Skeletal muscle cell (primary cell): ENCODE measurements around the gene CAMSAP2.

Experiments used
- DNase-seq: peaks from one replicate; pipeline ENCODE4 v3.0.0-alpha.2; 2010; ENCODE audit warnings: low read depth
- H3K4me3 ChIP-seq: 2 replicates; pipeline ENCODE4 v1.5.1; 2011; ENCODE audit warnings: low read depth, mild to moderate bottlenecking, control low read depth, low read length, moderate library complexity

CAMSAP2 gene

DNA sequence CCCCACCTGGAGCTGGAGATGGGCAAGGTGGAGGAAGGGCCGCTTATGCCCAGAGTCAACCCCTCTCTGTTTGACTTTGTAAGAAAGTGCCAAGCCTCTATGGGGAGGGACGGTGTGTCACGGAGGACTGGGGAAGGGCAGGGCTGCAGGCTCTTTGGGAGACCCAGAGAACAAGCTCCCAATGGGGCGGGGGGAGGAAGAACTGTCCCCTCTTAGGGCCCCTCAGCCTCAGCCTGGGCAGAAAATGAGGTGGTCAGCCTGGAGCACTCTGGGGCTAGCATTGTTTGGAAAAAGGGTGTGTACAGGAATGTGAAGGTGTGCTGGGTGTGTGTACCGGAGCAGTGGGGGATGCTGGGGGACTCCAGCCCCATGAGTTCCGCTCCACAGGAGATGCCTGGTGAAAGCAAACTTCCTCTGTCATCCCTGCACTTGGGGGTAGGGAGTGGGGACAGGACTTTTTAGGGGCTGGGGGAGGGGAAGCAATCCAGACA lies 154.8 kb downstream of the CAMSAP2 start:
- no peak overlapping the region for H3K4me3 ChIP-seq

DNA sequence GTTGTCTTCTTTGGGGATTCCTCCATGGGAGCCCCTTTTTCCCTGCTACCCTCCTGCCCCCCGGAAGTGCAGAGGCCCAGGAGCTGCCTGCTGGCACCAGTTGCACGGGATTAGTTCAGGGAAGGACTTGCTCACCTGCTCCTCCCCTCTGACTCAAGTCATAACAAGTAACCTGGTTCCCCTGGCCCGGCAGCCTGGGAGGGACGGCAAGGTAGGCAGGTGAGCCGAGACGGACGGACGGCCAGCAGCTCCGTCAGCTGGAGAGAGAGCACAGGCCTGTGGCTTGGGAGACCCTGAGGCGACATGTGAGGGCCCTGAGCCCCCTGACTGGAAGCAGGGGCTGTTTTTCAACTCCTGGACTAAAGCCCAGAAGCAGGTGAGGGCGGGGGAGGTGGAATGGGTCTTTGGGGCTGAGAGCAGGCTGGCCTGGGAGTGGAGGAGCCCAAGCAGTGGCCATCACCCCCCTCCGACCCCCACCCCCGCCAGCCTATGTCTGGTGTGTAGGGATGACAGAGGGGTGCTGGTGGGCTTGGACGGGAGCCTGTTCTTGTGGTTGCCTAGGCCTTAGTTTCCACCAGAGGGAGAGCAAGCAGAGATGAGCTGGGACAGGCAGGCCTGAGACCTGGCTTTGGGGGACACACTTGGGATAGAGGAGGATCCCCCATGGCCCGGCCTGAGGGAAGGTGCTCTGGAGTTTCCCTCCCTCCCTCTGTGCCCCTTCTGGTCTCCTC lies 156.2 kb downstream of the CAMSAP2 start, which contains the start of gene INAVA:
INAVA (plus strand) TSS at position 189 of the 731 bp plus-strand sequence. CDS start 3,501 bp downstream, outside the sequence.
- no peak within 1 kb of the TSS for H3K4me3 ChIP-seq
- DNase-seq: no peak

More for the DNA sequence above, 154.8 kb downstream of the CAMSAP2 start:
- no peak for DNase-seq

DNA sequence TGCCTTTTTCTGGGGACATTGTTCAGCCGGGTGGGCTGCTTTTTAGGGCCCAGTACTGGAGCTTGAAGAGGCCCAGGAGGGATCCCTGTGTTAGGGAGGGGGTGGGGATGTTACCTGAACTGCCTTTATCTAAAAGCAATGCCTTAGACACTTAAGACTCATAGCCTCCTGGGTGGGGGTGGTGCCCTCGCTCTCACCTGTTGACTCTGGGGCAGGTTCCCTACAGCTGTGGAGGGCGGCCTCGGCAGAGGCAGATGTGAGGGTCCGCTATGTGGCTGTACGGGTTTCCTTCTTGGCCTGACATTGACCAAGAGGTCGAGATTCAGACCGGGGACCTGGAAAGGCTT lies 156.7 kb downstream of the CAMSAP2 start:
- no peak for DNase-seq
- no peak overlapping the region for H3K4me3 ChIP-seq

DNA sequence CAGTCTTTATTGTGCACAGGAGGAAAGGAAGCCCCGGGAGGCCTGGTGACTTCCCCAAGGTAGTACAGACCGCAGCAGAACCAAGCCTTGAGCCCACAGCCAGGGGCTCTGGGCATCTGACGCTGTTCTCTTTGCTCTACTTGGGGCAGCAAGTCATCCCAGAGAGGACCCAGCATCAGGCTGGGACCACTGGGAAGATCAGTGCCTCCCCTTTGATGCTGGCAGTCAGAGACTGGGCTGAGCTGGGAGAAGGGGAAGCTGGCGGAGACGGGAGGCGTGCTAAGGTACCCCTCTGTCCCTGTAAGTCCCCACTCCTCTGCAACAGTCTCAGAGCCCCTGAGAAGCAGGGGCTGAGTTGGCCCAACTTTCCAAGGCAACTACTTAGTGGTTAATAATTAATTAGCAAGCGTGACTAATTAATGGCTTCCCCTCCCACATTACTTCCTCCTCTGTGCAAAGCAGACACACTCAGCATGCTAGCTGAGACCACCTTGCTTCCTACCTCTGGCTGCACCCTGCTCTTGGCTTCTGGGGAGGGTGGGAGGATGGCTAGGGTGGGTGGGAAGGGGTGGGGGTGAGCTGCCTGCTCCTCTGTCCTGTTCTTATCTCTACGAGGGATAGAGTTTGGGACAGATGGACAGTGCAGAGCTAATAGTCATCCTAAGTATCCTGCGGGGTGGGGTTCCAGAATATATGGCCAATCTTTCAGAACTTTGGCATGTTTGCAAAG lies 157.3 kb downstream of the CAMSAP2 start:
- DNase-seq: no peak
- H3K4me3 ChIP-seq: no peak overlapping the region

DNA sequence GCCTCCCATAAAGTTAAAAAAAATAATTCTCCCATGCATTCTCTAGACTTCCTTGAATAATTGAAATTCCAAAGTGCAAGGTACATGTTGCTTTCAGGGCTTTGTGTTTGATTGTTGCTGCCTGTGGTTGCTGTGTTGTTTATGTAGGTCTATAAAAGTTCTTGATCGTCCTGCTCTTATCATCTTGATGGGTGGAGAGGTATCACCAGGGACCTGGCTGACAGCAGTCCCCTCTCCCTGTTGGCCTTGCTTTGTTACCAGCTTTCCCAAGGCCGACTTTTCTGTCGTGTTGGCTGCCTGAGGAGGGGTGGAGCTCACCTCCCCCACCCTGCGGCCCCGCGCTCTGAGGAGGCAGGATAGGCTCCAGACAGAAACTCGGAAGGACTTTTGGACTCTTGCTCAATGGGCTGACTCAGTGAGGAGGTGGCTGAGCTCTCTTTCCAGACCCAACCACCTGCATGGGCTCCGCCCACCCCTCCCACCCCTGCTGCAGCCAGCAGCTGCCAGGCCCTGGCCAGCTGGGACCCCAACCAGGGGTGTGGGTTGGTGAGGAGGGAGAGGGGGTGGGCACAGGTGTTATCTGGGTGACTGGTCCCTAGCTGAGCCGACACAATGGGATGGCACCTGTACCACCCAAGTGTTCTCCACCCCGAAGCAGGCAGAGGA lies 158.0 kb downstream of the CAMSAP2 start:
- DNase-seq: no peak
- no peak overlapping the region for H3K4me3 ChIP-seq

DNA sequence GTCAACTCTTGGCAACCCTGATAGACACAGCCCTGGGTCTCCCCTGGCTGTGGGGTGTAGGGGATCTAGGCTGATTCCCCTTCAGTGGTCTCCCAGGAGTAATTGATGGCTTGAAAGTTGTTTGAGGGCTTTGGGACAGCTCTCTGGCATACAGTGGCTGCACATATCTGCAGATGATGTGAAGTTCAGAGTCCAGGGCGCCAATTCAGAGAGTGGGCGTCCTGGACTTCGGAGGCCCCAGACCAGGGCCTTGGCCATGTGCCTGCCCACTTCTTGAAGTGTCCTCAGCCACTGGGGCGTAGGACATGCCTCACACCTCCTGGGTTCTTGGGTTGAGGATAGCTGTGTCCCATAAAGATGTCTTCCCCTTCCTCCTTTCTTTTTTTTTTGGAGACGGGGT lies 158.6 kb downstream of the CAMSAP2 start:
- DNase-seq: no peak
- H3K4me3 ChIP-seq: no peak overlapping the region

DNA sequence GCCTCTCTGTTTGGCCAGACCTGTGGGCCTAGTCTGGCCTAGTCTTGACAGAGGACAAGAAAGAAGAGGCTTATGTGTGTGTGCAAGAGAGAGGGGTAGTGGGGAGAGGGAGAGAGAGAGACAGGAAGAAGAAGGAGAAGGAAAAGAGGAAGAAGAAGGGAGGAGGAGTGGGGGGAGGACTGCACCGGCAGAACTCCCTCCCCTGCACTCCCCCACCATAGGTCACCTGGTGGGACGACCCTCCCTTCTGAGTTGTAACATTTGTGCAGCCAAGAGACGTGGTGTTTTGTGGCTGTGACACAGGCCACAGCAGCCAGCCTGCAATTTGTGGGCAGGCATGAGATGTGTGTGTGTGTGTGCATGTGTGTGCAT lies 160.3 kb downstream of the CAMSAP2 start:
- no peak for DNase-seq
- H3K4me3 ChIP-seq: no peak overlapping the region

DNA sequence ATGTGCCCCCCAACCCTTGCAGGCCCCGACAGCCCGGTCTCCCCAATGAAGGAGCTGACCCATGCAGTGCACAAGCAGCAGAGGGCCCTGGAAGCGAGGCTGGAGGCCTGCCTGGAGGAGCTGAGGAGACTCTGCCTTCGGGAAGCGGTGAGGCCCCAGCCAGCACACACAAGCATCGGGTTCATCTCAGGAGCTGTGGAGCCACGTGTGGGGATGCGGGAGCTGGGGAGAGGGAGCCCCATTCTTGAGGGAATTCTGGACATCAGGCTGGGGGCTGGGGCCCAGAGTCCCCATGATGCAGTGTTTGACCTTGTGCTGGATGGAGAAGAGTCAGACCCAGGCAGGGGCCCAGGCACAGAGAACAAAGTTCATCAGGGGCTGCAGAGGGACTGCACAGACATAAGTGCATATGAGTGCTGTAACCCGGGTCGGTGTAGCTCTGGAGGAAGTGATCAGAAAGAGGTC lies 160.8 kb downstream of the CAMSAP2 start:
- no peak overlapping the region for H3K4me3 ChIP-seq
- DNase-seq: no peak

DNA sequence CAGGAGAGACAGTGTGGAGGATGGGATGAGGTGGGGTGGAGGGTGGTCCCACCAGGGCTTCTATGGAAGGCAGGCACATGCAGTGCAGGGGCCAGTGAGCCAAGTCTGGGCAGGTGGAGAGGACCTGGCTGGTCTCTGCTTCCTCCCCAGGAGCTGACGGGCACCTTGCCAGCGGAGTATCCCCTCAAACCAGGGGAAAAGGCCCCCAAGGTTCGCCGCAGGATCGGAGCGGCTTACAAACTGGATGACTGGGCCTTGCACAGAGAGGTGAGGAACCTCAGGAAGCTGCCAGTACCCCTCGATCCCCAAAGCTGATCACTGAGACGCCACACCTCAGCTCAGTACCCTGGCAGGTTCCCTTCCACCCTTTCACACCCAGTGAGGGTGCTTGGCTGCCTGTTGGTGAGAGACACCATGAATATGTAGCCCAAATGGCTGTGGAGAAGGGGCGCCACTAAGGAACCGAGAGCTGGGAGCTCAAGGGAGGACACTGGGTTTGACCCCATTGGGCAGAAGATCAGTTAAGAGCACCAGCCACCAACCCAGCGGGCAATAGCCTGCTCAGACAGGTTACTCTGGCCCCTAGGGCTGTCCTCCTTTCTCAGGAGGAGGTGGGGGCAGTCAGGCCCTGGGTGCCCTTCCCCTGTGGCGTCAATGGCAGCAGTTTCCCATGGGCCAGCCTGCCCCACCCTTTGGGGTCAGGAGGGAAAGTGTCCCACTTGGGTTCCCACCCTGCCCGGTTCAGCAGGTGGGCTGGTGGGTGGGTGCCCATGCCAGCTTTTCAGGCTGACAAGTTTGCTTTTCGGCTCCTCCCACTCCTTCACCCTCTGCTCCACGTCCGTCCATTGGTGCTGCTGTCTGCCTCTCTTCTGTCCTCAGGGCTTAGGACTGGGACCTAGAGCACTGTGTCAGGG lies 161.5 kb downstream of the CAMSAP2 start:
- DNase-seq: no peak

DNA sequence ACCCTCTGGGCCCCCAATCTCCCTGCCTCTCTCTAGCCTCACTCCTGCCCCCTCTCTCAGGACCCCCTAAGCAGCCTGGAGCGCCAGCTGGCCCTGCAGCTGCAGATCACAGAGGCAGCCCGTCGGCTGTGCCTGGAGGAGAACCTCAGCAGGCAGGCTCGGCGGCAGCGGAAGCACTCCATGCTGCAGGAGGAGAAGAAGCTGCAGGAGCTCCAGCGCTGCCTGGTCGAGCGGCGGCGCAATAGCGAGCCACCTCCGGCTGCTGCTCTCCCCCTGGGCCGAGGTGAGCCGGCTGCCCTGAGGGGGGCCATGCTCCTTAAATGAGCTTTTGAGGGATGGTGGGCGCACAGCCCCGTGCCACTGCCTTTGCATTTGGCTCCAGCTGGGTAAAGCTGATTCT lies 162.2 kb downstream of the CAMSAP2 start:
- no peak overlapping the region for H3K4me3 ChIP-seq
- DNase-seq: no peak

More for the DNA sequence above, 161.5 kb downstream of the CAMSAP2 start:
- H3K4me3 ChIP-seq: no peak overlapping the region

DNA sequence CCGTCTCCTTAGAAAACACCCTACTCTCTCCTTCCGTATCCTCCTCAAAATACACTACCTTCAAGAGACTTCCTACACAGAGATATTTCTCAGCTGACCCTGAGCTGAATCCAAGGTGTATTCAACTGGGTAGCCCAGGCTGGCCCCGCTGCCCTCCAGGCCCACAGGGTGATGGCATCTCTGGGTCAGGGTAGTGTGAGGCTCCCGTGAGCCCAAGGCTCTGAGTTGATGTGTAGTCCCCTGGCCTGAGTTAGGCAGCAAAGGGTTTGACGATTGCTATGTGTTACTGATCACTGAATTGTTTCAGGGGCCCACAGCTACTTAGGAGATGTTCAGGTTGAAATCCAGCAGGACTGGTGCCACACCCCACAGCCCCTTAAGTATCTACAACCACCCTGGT lies 162.7 kb downstream of the CAMSAP2 start:
- H3K4me3 ChIP-seq: no peak overlapping the region

DNA sequence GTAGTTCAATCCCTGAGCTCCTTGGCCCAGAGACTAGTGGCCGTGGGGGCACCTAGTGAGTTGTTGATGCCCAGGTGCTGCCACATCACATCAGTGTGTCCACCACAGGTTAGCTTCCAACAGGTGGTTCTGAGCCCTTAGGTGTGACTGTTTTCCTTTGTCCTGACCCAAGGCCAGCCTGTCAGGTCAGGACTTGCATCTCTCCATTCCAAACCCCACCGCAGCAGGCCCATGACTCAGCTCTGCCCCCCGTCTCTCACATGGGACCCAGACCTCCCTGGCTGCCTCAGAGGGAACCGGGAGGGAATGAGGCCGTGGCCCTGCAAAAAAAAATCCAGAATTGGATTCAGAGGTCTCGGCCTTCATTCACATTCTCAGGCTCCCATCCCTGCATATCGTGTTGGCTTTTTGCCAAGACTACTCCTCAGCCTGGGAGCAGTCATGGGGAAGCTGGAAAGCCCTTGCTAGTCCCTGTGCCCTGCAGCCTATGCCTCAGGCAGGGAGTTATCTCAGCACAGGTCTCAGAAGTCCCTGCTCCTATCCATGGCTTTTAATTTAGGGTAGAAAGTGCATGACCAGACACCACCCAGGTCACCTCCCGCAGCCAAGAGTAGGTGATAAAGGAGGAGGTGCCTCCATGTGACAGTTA lies 163.2 kb downstream of the CAMSAP2 start:
- DNase-seq: no peak
- H3K4me3 ChIP-seq: no peak overlapping the region

More for the DNA sequence above, 162.7 kb downstream of the CAMSAP2 start:
- DNase-seq: no peak

DNA sequence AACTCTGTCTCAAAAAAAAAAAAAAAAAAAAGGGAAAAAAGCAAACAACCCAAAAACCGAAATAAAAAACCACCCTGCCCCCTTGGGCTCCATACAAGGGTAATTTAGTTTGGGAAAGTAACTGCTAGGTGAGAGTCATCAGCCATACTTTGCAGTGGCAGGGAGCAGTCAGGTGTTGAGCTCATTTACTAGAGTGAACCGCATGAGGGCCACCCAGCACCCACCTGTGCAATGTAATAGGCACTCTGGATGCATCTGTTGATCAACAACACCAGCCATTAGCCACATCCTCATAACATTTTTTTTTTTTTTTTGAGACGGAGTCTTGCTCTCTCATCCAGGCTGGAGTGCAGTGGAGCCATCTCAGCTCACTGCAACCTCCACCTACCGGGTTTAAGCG lies 165.1 kb downstream of the CAMSAP2 start:
- no peak overlapping the region for H3K4me3 ChIP-seq
- DNase-seq: no peak

DNA sequence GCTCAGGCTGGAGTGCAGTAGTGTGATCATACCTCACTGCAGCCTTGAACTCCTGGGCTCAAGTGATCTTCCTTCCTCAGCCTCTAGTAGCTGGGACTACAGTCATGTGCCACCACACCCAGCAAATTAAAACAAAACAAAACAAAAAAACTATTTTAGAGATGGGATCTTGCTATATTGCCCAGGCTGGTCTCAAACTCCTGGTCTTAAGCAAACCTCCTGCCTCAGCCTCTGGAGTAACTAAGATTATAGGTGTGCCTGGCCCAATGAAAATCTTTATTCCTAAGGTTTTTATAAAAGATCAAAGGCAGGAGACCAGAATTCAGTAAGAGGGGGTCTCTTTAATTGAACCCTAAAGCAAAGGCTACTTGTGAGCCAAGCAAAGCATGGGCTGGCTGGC lies 166.1 kb downstream of the CAMSAP2 start:
- H3K4me3 ChIP-seq: no peak overlapping the region
- DNase-seq: no peak

DNA sequence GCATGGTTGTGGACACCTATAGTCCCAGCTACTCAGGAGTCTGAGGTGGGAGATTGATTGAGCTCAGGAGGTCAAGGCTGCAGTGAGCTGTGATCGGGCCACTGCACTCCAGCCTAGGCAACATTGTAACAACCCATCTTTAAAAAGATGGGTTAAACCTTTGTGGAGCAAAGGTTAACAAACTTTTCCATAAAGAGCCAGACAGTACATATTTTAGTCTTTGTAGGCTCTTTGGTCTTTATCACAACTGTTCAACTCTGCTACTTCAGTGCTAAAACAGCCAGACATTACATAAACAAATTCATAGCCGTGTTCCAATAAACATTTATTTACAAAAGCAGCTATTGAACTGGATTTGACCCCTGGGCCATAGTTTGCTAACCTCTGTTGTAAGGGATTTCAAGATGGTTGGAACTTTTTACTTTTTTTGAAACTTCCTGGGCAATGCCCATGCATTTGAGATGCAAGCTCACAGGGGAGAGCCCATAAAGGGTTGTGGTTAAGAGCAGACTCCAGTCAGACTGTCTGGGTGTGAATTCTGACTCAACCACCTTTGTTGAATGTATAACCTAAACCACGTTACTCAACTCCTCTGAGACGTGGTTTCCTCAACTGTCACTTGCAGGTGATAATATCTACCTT lies 166.8 kb downstream of the CAMSAP2 start:
- DNase-seq: no peak

DNA sequence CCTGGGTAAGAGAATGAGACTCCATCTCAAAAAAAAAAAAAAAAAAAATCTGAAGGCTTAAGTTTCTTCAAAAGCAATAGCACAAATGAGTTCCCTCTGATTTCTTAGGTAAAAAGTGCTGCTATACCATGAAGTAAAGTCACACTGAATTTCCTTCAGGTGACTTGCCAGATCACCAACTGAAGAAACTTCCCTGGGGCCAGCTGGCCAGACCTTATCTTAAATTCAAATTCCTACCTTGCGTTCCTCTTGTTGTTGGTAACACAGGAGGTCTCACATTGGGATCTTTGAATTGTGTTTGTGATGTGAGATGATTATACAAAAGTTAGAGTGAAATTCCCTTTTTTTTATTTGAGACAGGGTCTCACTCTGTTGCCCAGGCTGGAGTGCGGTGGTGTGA lies 167.8 kb downstream of the CAMSAP2 start:
- no peak for DNase-seq
- no peak overlapping the region for H3K4me3 ChIP-seq

More for the DNA sequence above, 166.8 kb downstream of the CAMSAP2 start:
- no peak overlapping the region for H3K4me3 ChIP-seq

DNA sequence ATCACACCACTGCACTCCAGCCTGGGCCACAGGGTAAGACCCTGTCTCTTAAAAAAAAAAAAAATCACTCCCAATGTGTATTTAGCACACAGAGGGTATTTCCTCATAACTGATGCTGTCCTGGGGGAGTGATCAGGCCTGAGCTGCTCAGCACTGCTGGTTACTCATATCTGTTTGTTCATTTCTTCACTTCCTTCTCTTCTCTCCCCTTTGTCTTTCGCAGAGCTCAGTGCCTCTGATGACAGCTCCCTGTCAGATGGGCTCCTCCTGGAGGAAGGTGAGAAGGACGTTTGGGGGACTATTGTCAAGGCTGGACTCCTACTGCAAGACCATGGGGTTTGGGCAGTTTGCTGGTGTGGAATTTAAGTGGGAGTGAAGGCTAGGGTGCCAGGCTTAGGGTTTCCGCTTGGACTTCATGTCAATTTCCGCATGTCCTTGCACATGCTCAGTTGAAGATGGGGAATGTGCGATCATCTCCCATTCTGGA lies 169.0 kb downstream of the CAMSAP2 start:
- peak; percentile 37 for DNase-seq
- H3K4me3 ChIP-seq: no peak overlapping the region

DNA sequence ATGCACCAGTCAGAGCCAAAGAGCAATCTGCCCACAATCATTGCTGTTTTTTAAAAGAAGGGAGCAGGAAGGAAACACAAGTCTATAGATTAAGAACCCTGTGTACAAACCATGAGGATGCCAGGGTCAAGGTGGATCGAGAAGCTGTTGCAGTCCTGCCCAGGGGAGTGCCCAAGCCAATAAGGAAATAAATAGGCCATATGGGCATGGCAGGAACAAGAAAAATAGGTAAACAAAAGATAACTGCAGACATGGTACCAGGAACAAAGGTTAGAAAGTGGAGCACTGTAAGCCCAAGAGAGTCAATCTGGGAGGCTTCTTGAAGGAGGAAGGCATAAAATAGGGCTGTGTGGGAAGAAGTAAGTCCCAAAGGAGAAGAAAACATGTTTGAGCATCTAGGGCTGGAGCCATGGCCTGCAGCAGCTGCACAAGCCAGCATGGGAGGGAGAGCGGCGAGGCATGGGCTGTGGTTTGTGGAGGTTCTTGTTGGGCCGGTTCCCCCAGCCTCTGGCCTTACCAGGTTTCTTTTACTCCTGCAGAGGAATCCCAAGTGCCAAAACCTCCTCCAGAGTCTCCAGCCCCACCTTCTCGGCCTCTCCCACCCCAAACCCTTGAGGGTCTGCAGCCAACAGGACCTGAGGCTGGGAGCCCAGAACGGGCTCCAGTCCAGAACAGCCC lies 169.6 kb downstream of the CAMSAP2 start:
- DNase-seq: no peak
- no peak overlapping the region for H3K4me3 ChIP-seq
